Ovary (tissue), 9 donors: ENCODE results near the gene TM7SF2. TPM values are rescaled to one million over a fixed set of nuclear protein-coding genes. Genes with fewer than 3 reads are reported as not detected.
"Not testable (repeated sequence)": the region's sequence is repeated elsewhere in the genome, so short reads cannot be mapped to it uniquely, and the experiment has no call there.

Source experiments
- DNase-seq, 5 donors: peaks; one replicate each; pipeline ENCODE4 v3.0.0-alpha.2; 2019 to 2020
- H3K27ac ChIP-seq, 2 donors: fragments of 200-600 bp; one replicate each; pipeline versions ENCODE4 v1.5.1 to v1.8.0; 2019 to 2022
- H3K27me3 ChIP-seq: fragments of 200-600 bp; one replicate; pipeline ENCODE4 v1.8.0; 2022
- H3K36me3 ChIP-seq: fragments of 200-600 bp; sonication (generic); one replicate; pipeline ENCODE4 v1.5.1; 2019
- H3K4me1 ChIP-seq: one replicate; pipeline ENCODE4 v1.8.1; 2013; ENCODE audit warnings: mild to moderate bottlenecking, moderate library complexity; ENCODE audit not compliant: insufficient read depth
- H3K4me3 ChIP-seq: fragments of 200-600 bp; sonication (generic); one replicate; pipeline ENCODE4 v1.5.1; 2017
- H3K9me3 ChIP-seq, 2 donors: fragments of 200-600 bp in 1 of 2; sonication (generic) in 1 of 2; one replicate each; pipeline versions ENCODE4 v1.5.1 to v1.8.1; 2013 to 2019; ENCODE audit warnings: mild to moderate bottlenecking in 1 of 2, moderate library complexity in 1 of 2
- CTCF ChIP-seq, 3 donors: fragments of 450-650 bp in 2 of 3; fragments of 200-600 bp in 1 of 3; IDR thresholded peaks; one replicate each; pipeline versions ENCODE4 v1.5.1 to v1.8.0; 2016 to 2022; ENCODE audit warnings: antibody characterized with exemption in 3 of 3, mild to moderate bottlenecking in 1 of 3
- EP300 ChIP-seq: sonication (generic); formaldehyde crosslinking; IDR thresholded peaks from one replicate; pipeline ENCODE4 v1.6.1; 2017; ENCODE audit warnings: antibody characterized with exemption
- POLR2A ChIP-seq: fragments of 450-650 bp; IDR thresholded peaks from one replicate; pipeline ENCODE4 v1.6.1; 2017; ENCODE audit warnings: antibody characterized with exemption, mild to moderate bottlenecking, moderate library complexity
- WGBS, 3 donors: extraction: QIAGEN DNeasy Blood & Tissue Kit in 1 of 3; methylation state at CpG; one replicate each; pipeline versions ENCODE4 v1.1.5 to v1.1.7; 2013 to 2017; 5-methylcytosine and 5-hydroxymethylcytosine counted together
- intact Hi-C, 4 donors: fragments of 100-400 bp; cut with DNase I; formaldehyde crosslinking; loops; one replicate each; pipeline versions ENCODE4 v1.11.0 to v1.15.1; 2022 to 2023
- polyA plus RNA-seq, 2 donors: library from polyadenylated mRNA; stranded (reverse); fragments of 200-250 nt in 1 of 2; fragments of 350-450 nt in 1 of 2; fragmentation: Illumina TruSeq in 1 of 2; extraction: RNeasy Lipid Tissue Mini Kit (QIAGEN cat#74804) in 1 of 2; gene quantifications; one replicate each; pipeline ENCODE4 v1.2.3, GENCODE V29; 2013 to 2014
- total RNA-seq, 7 donors: library from RNA; depleted of rRNA in 2 of 7; stranded (reverse); fragments of >200 nt in 2 of 7; fragmentation: NEBNext Ultra II Directional in 3 of 7; extraction: Animal tissue kit (Norgen Biotek cat#: 25700) in 3 of 7; gene quantifications; one replicate each; pipeline versions ENCODE4 v1.1.0 to v1.2.4, GENCODE V29; 2016 to 2023
- donor health status: DM: no; HTN: no; CAD: no; lungs with moderate emphysema.
- donor health status: DM: no; HTN: no; CAD: no.
- donor health status: Bipolar disorder and iron deficiency.
- donor health status: DM: yes; HTN: yes; CAD: no.
- donor health status: DM: no; HTN: no; CAD: no.
- donor health status: DM: yes; HTN: yes; CAD: no.

The TM7SF2 gene
- total and polyA plus RNA-seq, 9 donors: 30.0 to 170 (median 76.3) TPM

GRCh38 chr11:65141896-65142494 is 30.3 kb downstream of the TM7SF2 start:
- peak in 1 of 5 donors; percentile 5 for DNase-seq
- H3K27ac ChIP-seq: no peak overlapping the region
- H3K4me3 ChIP-seq: no peak overlapping the region
- no peaks in the 10 kb centered on the region for H3K4me1 ChIP-seq
- intact Hi-C loops: no loop called here
- no peaks in the 10 kb centered on the region for H3K9me3 ChIP-seq
- H3K36me3 ChIP-seq: no peaks in the 10 kb centered on the region
- TF ChIP-seq EP300 (no peak), CTCF (IDR thresholded peaks at IDR 0.05) (no peak), POLR2A (no peak)
- WGBS, 3 donors: 80 to 88% (median 86%) methylated on average over 7 of the region's 7 CpGs
- no peaks in the 10 kb centered on the region for H3K27me3 ChIP-seq

- H3K4me1 ChIP-seq: no peaks in the 10 kb centered on the region
- TF ChIP-seq POLR2A (no peak), EP300 (no peak), CTCF (IDR thresholded peaks at IDR 0.05) (no peak)
- intact Hi-C loops: no loop called here
- 64 to 73% (median 67%) methylated on average over 2 of the region's 2 CpGs for WGBS, 3 donors
- H3K4me3 ChIP-seq: no peak overlapping the region
- no peaks in the 10 kb centered on the region for H3K27me3 ChIP-seq
- H3K9me3 ChIP-seq: peaks cover 0 to 3% of the 10 kb centered on the region in 2 donors
- H3K27ac ChIP-seq: no peak overlapping the region
- H3K36me3 ChIP-seq: no peaks in the 10 kb centered on the region
- no peak for DNase-seq
These were observed 35.8 kb downstream of the TM7SF2 start for GRCh38 chr11:65147352-65148075.

GRCh38 chr11:65148657-65149056 is 37.0 kb downstream of the TM7SF2 start:
- DNase-seq: peak in 1 of 5 donors; percentile 4
- Histone ChIP-seq H3K9me3 (peaks cover 0 to 3% of the 10 kb centered on the region in 2 donors), H3K27ac (no peak overlapping the region), H3K4me1 (no peaks in the 10 kb centered on the region), H3K36me3 (no peaks in the 10 kb centered on the region), H3K27me3 (no peaks in the 10 kb centered on the region), H3K4me3 (no peak overlapping the region)
- TF ChIP-seq EP300: no peak
- TF ChIP-seq POLR2A: no peak
- no peak for TF ChIP-seq CTCF (IDR thresholded peaks at IDR 0.05)
- 76 to 92% (median 78%) methylated on average over 5 of the region's 5 CpGs for WGBS, 3 donors
- intact Hi-C loops: no loop called here

GRCh38 chr11:65150131-65150508 is 38.4 kb downstream of the TM7SF2 start:
- intact Hi-C loops, DNase-seq, H3K27me3 ChIP-seq, H3K4me3 ChIP-seq, H3K36me3 ChIP-seq, H3K9me3 ChIP-seq, H3K4me1 ChIP-seq: not testable (repeated sequence)
- peak overlapping the region in 1 of 2 donors; percentile 60 for H3K27ac ChIP-seq
- 58 to 65% (median 62%) methylated on average over 10 of the region's 10 CpGs for WGBS, 3 donors
